ENCODE results near the gene TM4SF5. TPM values are rescaled to one million over a fixed set of nuclear protein-coding genes. Genes with fewer than 3 reads are reported as not detected.

TM4SF5 gene
- total and polyA plus RNA-seq, 8 donors, result 0.31 to 1.2 (median 0.61) TPM; not detected in 2

DNA sequence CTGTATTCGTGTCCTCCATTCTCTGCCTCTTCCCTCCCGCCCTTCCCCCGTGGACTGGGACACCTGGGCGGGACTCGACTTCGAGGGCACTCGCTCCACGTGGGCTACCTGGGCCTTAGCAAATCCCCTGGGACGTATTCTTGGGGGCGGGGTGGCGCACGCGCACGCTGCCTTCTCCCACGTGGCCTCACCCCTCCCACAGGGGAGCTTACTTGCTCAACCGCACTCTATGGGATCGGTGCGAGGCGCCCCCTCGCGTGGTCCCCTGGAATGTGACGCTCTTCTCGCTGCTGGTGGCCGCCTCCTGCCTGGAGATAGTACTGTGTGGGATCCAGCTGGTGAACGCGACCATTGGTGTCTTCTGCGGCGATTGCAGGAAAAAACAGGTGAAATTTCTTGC lies 11.0 kb downstream of the TM4SF5 start:
- no peak overlapping the region for H3K4me3 ChIP-seq
- H3K27ac ChIP-seq, result no peak overlapping the region
- TF ChIP-seq, protein P1, sequence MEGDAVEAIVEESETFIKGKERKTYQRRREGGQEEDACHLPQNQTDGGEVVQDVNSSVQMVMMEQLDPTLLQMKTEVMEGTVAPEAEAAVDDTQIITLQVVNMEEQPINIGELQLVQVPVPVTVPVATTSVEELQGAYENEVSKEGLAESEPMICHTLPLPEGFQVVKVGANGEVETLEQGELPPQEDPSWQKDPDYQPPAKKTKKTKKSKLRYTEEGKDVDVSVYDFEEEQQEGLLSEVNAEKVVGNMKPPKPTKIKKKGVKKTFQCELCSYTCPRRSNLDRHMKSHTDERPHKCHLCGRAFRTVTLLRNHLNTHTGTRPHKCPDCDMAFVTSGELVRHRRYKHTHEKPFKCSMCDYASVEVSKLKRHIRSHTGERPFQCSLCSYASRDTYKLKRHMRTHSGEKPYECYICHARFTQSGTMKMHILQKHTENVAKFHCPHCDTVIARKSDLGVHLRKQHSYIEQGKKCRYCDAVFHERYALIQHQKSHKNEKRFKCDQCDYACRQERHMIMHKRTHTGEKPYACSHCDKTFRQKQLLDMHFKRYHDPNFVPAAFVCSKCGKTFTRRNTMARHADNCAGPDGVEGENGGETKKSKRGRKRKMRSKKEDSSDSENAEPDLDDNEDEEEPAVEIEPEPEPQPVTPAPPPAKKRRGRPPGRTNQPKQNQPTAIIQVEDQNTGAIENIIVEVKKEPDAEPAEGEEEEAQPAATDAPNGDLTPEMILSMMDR (IDR thresholded peaks at IDR 0.05), result no peak
- FAIRE-seq, result no peak
- ATAC-seq, result peak in 2 of 4 donors; percentile 14 to 32
- H3K9me3 ChIP-seq, result no peaks in the 10 kb centered on the region
- DNase-seq, result no peak
- peaks cover 0 to 16% (median 0%) of the 10 kb centered on the region in 4 donors for H3K27me3 ChIP-seq
- H3K4me1 ChIP-seq, result peaks cover 0 to 7% (median 0%) of the 10 kb centered on the region in 3 donors
- 25 to 29% methylated on average over 22 to 28 of the region's 28 CpGs for WGBS, 2 donors
- intact Hi-C loops (cut with DNase I), result loop anchor here in 1 of 3 donors (10.0 kb wide), 1 partner anchor 48 kb away; the partner anchor contains the start of genes CXCL16, MED11 and ZMYND15
- no peaks in the 10 kb centered on the region for H3K36me3 ChIP-seq

DNA sequence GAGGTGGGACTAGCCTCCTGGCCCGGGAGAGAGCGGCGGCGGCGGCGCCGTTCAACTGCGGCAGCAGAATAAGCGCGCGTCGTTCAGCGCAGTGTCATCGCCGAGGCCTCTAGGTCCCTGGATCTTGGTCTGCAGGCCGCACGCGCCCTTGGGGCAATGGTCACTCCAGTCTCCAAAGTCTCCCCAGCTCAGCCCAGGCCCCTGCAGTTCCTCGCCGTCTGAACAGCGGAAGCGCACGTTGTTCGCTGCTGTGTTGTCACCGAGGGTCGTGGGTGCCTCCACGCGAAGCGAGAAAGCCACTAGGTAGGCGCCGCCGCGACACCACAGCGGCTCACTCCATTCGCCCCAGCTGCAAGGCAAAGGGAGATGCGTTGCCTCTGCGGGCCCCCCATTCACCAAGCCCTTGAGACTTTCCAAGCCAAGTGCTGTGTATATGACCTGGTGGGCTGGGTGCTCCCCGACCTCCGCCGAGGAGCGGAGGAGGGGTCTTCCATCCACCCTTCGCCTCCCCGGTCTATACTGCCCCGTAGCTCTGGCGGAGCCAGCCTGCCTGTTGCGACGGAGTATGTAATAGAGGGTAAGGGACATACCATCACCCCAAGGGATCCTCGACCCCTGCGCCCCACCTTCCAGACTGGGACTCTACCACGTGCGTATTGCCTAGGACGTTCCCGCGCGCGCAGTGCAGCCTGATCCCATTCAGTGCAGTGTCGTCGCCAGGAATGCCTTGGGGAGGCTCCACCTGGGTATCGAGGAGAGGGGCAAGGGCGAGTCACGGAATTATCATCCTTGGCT lies 13.8 kb downstream of the TM4SF5 start:
- peak in 3 of 6 donors; percentile 20 to 57 (median 55) for DNase-seq
- TF ChIP-seq, protein P1 (IDR thresholded peaks at IDR 0.05), result no peak
- Histone ChIP-seq H3K4me3 (peak overlapping the region in 1 of 4 donors; percentile 22), H3K4me1 (peaks cover 0 to 20% (median 4%) of the 10 kb centered on the region in 3 donors), H3K27me3 (peaks cover 0 to 16% (median 0%) of the 10 kb centered on the region in 4 donors), H3K9me3 (no peaks in the 10 kb centered on the region), H3K27ac (no peak overlapping the region), H3K36me3 (no peaks in the 10 kb centered on the region)
- intact Hi-C loops (cut with DNase I), result loop anchor here in 2 of 3 donors (5.0 to 10.0 kb wide), 3 partner anchors 51 to 102 kb away; partner anchors contain the start of genes CXCL16 (in 1 of the 2), MED11 (in 1 of the 2) and ZMYND15 (in 1 of the 2)
- ATAC-seq, result no peak
- no peak for FAIRE-seq
- WGBS, 2 donors, result 14 to 17% methylated on average over 61 of the region's 61 CpGs

DNA sequence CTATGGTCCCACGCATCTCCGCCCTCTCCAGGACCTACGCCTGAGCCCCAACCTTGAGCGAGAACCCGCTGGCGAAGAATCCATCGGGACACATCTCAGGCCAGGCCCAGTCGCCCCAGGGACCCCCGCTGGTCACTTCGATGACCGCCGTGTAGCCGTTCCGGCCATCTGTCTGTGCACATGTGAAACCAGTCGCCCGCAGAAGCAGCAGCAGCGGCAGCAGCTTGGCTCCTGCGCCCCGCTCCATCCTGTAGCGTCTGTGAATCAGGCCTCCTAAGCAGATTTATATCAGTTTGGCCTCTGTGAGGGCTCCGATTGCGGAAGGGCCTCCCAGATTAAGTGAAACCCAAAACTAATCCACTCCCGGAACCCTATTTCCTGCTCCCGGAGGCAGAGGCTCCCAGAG lies 14.4 kb downstream of the TM4SF5 start, which contains the start of gene VMO1:
VMO1 (minus strand) TSS at position 259 of the 406 bp plus-strand sequence; CDS start at position 247, 12 bp downstream.
- Histone ChIP-seq H3K9me3 (no peaks in the 10 kb centered on the region), H3K4me1 (peaks cover 0 to 20% (median 4%) of the 10 kb centered on the region in 3 donors), H3K27me3 (peaks cover 0 to 16% (median 0%) of the 10 kb centered on the region in 4 donors), H3K36me3 (no peaks in the 10 kb centered on the region), H3K4me3 (peak within 1 kb of the TSS in 1 of 4 donors; percentile 22), H3K27ac (no peak within 1 kb of the TSS)
- intact Hi-C loops (cut with DNase I), result loop anchor here in 2 of 3 donors (5.0 to 10.0 kb wide), 3 partner anchors 51 to 101 kb away; partner anchors contain the start of genes CXCL16 (in 1 of the 2), MED11 (in 1 of the 2) and ZMYND15 (in 1 of the 2)
- TF ChIP-seq, protein P1 (IDR thresholded peaks at IDR 0.05), result no peak
- WGBS, 2 donors, result 9 to 12% methylated on average over 24 of the region's 24 CpGs
- peak in 2 of 6 donors; percentile 59 to 72 for DNase-seq
- no peak for ATAC-seq
- no peak for FAIRE-seq

DNA sequence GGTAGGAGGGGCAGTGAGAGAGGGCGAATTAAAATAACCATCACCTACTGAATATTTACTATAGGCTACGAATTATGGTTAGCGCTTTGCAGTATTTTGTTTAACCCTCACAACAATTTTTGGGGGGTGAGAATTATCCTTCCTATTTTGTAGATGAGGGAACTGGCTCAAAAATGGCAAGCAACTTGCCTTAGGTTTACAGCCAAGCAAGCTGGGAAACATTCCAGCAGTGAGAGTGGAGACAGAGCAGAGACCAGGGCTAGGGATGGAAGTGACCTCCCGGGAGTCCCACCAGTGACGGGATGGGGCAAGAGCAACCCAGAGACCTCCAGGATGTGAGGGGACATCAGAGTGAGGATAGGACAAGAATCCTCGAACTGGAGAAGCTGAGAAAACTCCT lies 14.8 kb downstream of the TM4SF5 start:
- H3K4me3 ChIP-seq, result peak overlapping the region in 1 of 4 donors; percentile 22
- intact Hi-C loops (cut with DNase I), result loop anchor here in 2 of 3 donors (5.0 to 10.0 kb wide), 3 partner anchors 52 to 101 kb away; partner anchors contain the start of genes CXCL16 (in 1 of the 2), MED11 (in 1 of the 2) and ZMYND15 (in 1 of the 2)
- H3K36me3 ChIP-seq, result no peaks in the 10 kb centered on the region
- ATAC-seq (no peak), FAIRE-seq (no peak), DNase-seq (peak in 1 of 6 donors; percentile 7)
- 22 to 24% methylated on average over 6 of the region's 6 CpGs for WGBS, 2 donors
- TF ChIP-seq, protein P1 (IDR thresholded peaks at IDR 0.05), result no peak
- peaks cover 0 to 20% (median 4%) of the 10 kb centered on the region in 3 donors for H3K4me1 ChIP-seq
- no peaks in the 10 kb centered on the region for H3K9me3 ChIP-seq
- H3K27me3 ChIP-seq, result peaks cover 0 to 16% (median 0%) of the 10 kb centered on the region in 4 donors
- no peak overlapping the region for H3K27ac ChIP-seq
